Measurements from ENCODE around the gene SNRNP70. TPM values are rescaled to one million over a fixed set of nuclear protein-coding genes. Genes with fewer than 3 reads are reported as not detected.

Gene SNRNP70
- total and polyA plus RNA-seq, 10 of the 15 experiments (the other 5 are each of a cell fraction or from before 2014, with no cell fraction given) = 2.7 to 453 (median 159) TPM

DNA sequence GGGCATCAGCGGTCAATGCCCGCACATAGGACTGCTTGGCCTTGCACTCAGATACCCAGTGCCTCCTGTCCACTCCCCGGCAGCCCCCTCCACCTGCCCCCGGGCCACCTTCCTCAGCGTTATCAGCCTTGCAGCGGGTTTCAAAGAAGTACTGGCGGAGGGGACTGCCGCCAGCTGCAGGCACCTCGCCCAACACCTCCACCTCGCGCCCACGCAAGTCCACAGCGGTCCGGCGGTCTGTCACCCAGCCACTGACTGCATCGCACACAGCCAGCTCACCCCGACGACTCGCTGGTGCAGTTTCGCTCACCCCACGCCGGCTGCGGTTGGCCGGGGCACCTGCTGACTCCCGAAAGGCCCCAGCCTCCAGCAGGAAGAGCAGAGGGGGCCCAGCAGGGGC is 23.8 kb upstream of the SNRNP70 start (continued):
- TF ChIP-seq, protein P1, sequence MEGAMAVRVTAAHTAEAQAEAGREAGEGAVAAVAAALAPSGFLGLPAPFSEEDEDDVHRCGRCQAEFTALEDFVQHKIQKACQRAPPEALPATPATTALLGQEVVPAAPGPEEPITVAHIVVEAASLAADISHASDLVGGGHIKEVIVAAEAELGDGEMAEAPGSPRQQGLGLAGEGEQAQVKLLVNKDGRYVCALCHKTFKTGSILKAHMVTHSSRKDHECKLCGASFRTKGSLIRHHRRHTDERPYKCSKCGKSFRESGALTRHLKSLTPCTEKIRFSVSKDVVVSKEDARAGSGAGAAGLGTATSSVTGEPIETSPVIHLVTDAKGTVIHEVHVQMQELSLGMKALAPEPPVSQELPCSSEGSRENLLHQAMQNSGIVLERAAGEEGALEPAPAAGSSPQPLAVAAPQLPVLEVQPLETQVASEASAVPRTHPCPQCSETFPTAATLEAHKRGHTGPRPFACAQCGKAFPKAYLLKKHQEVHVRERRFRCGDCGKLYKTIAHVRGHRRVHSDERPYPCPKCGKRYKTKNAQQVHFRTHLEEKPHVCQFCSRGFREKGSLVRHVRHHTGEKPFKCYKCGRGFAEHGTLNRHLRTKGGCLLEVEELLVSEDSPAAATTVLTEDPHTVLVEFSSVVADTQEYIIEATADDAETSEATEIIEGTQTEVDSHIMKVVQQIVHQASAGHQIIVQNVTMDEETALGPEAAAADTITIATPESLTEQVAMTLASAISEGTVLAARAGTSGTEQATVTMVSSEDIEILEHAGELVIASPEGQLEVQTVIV (IDR thresholded peaks at IDR 0.05; ENCODE audit: borderline replicate concordance, partially characterized antibody) = no peak
- TF ChIP-seq MYC (IDR thresholded peaks at IDR 0.05; ENCODE audit: insufficient read depth, insufficient read length, insufficient replicate concordance, low read length, severe bottlenecking) (no peak), CHD4 (IDR thresholded peaks at IDR 0.05) (no peak), EGR1 (IDR thresholded peaks at IDR 0.05; ENCODE audit: borderline replicate concordance in 1 of 2, low read depth in 2 of 2, low read length in 2 of 2) (no peak), NR2F1 (conservative IDR thresholded peaks at IDR 0.05) (peak; percentile 52), SP1 (IDR thresholded peaks at IDR 0.05; ENCODE audit: low read depth, low read length) (no peak), TCF7 (IDR thresholded peaks at IDR 0.05; ENCODE audit: borderline replicate concordance) (no peak), ZZZ3 (IDR thresholded peaks at IDR 0.05; ENCODE audit: control insufficient read depth, insufficient read length, low read depth) (no peak), RCOR1 (conservative IDR thresholded peaks at IDR 0.05; ENCODE audit: low read depth, low read length) (no peak), SMARCA5 (IDR thresholded peaks at IDR 0.05) (no peak), GABPA (IDR thresholded peaks at IDR 0.05; ENCODE audit: low read depth) (no peak), MTA3 (IDR thresholded peaks at IDR 0.05; ENCODE audit: borderline replicate concordance, low read length) (no peak), IKZF1 (conservative IDR thresholded peaks at IDR 0.05) (peak; percentile 77), WRNIP1 (IDR thresholded peaks at IDR 0.05; ENCODE audit: borderline replicate concordance, low read depth, low read length) (no peak), NR2C1 (IDR thresholded peaks at IDR 0.05) (no peak), BRCA1 (IDR thresholded peaks at IDR 0.05; ENCODE audit: low read depth, low read length) (no peak)
- TF ChIP-seq, protein P2, sequence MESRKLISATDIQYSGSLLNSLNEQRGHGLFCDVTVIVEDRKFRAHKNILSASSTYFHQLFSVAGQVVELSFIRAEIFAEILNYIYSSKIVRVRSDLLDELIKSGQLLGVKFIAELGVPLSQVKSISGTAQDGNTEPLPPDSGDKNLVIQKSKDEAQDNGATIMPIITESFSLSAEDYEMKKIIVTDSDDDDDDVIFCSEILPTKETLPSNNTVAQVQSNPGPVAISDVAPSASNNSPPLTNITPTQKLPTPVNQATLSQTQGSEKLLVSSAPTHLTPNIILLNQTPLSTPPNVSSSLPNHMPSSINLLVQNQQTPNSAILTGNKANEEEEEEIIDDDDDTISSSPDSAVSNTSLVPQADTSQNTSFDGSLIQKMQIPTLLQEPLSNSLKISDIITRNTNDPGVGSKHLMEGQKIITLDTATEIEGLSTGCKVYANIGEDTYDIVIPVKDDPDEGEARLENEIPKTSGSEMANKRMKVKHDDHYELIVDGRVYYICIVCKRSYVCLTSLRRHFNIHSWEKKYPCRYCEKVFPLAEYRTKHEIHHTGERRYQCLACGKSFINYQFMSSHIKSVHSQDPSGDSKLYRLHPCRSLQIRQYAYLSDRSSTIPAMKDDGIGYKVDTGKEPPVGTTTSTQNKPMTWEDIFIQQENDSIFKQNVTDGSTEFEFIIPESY (IDR thresholded peaks at IDR 0.05) = peak; percentile 76; the same call in 1 of the 2 replicates
- TF ChIP-seq, protein P3, sequence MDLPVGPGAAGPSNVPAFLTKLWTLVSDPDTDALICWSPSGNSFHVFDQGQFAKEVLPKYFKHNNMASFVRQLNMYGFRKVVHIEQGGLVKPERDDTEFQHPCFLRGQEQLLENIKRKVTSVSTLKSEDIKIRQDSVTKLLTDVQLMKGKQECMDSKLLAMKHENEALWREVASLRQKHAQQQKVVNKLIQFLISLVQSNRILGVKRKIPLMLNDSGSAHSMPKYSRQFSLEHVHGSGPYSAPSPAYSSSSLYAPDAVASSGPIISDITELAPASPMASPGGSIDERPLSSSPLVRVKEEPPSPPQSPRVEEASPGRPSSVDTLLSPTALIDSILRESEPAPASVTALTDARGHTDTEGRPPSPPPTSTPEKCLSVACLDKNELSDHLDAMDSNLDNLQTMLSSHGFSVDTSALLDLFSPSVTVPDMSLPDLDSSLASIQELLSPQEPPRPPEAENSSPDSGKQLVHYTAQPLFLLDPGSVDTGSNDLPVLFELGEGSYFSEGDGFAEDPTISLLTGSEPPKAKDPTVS (IDR thresholded peaks at IDR 0.05; ENCODE audit: low read depth, low read length) = no peak
- TF ChIP-seq, protein P4, sequence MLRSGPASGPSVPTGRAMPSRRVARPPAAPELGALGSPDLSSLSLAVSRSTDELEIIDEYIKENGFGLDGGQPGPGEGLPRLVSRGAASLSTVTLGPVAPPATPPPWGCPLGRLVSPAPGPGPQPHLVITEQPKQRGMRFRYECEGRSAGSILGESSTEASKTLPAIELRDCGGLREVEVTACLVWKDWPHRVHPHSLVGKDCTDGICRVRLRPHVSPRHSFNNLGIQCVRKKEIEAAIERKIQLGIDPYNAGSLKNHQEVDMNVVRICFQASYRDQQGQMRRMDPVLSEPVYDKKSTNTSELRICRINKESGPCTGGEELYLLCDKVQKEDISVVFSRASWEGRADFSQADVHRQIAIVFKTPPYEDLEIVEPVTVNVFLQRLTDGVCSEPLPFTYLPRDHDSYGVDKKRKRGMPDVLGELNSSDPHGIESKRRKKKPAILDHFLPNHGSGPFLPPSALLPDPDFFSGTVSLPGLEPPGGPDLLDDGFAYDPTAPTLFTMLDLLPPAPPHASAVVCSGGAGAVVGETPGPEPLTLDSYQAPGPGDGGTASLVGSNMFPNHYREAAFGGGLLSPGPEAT (IDR thresholded peaks at IDR 0.05; ENCODE audit: low read depth) = no peak

Data from GM12878 (cell line).